ENCODE data around the gene B4GALNT1. TPM values are rescaled to one million over a fixed set of nuclear protein-coding genes. Genes with fewer than 3 reads are reported as not detected.
"Not testable (repeated sequence)": the region's sequence is repeated elsewhere in the genome, so short reads cannot be mapped to it uniquely, and the experiment has no call there.

B4GALNT1 gene
- total and polyA plus RNA-seq, 7 experiments from 2014 or later, result 1.4 TPM; not detected in 6

DNA sequence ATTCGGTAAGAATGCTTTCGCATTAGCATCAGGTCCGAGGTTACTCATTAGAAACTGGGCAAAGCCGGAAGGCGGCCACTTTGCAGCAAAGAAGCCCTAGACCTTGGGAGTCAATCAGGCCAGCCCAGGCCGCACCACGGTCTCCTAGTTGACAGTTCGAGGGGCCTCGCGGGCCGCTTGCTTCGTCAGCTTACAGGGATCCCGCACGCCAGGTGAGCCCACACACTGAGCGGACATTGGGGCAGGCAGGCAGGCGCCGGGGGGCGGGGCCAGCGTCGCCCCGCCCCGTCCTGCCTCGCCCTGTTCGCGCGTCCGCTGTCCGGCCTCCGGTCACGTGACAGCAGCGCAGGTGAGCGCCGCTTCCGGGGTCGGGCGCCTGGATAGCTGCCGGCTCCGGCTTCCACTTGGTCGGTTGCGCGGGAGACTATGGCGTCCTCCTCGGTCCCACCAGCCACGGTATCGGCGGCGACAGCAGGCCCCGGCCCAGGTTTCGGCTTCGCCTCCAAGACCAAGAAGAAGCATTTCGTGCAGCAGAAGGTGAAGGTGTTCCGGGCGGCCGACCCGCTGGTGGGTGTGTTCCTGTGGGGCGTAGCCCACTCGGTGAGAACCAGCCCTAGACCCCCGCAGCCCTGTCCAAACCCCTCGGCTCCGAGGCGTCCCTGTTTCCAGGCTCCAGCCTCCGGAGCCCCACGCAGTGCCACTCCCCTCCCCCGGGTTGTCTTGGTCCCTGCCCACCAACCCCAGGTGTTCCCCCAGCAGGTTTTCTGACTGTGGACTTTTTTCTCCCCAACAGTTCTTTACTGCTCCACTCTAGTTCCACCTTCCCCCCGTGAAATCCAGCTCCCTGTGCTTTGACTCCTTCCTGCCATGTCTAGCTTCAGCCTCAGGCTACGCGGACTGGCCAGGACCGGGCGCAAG lies 41.9 kb downstream of the B4GALNT1 start, which contains the start of gene PIP4K2C:
Gene PIP4K2C (plus strand): TSS at position 329 of the 918 bp plus-strand sequence. CDS start 98 bp downstream, at position 427.
- Histone ChIP-seq H3K9me3 (ENCODE audit: control insufficient read depth in 2 of 3, low read length in 3 of 3) (no peaks in the 10 kb centered on the region), H3K4me3 (ENCODE audit: low read length) (peak within 1 kb of the TSS; percentile 83), H3K27me3 (ENCODE audit: control insufficient read depth in 2 of 2, insufficient read depth in 2 of 2, low read length in 2 of 2) (no peaks in the 10 kb centered on the region), H3K27ac (ENCODE audit: low read depth, low read length) (peak within 1 kb of the TSS; percentile 76), H3K36me3 (ENCODE audit: control insufficient read depth in 2 of 3, insufficient read depth in 3 of 3, low read length in 3 of 3) (peaks cover 0 to 20% (median 2%) of the 10 kb centered on the region in 3 experiments), H3K4me1 (ENCODE audit: control insufficient read depth in 2 of 2, insufficient read depth in 2 of 2, low read length in 2 of 2) (peaks cover 14 to 21% of the 10 kb centered on the region in 2 donors)
- Mint-ChIP-seq H3K9me3 (no peaks in the 10 kb centered on the region), H3K27ac (peak within 1 kb of the TSS; percentile 79 to 94 (median 91)), H3K4me3 (peak within 1 kb of the TSS; percentile 84 to 92 (median 89)), H3K36me3 (peaks cover 0 to 10% (median 0%) of the 10 kb centered on the region in 5 donors), H3K4me1 (peaks cover 24 to 35% (median 26%) of the 10 kb centered on the region in 7 donors), H3K27me3 (peaks cover 0 to under 1% (median 0%) of the 10 kb centered on the region in 5 donors)
- POLR2A ChIA-PET, result interaction anchor here (0.7 to 1.9 kb wide), 15 partner anchors 10 to 1020 kb away, joined by 3 to 8 read pairs (median 4); partner anchors contain the start of genes DDIT3 and DTX3
- DNase-seq, result peak; percentile 49 to 79 (median 65)
- ATAC-seq, result peak; percentile 95
- intact Hi-C loops (cut with micrococcal nuclease), result loop anchor here (1.0 to 2.0 kb wide), 8 partner anchors 8 to 150 kb away; partner anchors contain the start of genes DCTN2 (in 2 of the 2), DTX3 (in 2 of the 2) and DDIT3 (in 1 of the 2)
- CTCF ChIA-PET, result interaction anchor here (0.6 to 1.1 kb wide), 4 partner anchors 8 to 150 kb away, joined by 3 to 4 read pairs (median 3); partner anchors contain the start of gene DDIT3

DNA sequence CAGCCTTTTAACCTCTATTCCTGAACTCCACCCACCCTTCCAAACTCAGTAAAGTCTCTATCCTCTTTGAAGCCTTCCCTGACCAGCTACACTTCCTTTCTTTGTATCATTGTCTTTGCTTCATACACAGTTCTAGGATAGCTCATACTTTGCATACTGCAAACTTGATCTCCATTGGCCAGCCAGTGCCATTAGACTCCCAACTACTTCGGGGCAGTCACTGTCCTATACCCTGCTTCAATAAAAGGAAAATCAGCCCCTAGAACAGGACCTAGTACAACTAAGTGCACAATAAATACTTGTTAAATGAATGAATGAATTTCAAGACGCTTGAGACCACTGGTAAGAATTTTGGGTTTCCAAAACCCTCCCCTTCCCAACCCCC lies 42.5 kb downstream of the B4GALNT1 start:
- Histone ChIP-seq H3K9me3 (ENCODE audit: control insufficient read depth in 2 of 3, low read length in 3 of 3) (no peaks in the 10 kb centered on the region), H3K27me3 (ENCODE audit: control insufficient read depth in 2 of 2, insufficient read depth in 2 of 2, low read length in 2 of 2) (no peaks in the 10 kb centered on the region), H3K4me1 (ENCODE audit: control insufficient read depth in 2 of 2, insufficient read depth in 2 of 2, low read length in 2 of 2) (peaks cover 14 to 21% of the 10 kb centered on the region in 2 donors), H3K36me3 (ENCODE audit: control insufficient read depth in 2 of 3, insufficient read depth in 3 of 3, low read length in 3 of 3) (peaks cover 0 to 14% (median 0%) of the 10 kb centered on the region in 3 experiments), H3K4me3 (ENCODE audit: low read length) (peak overlapping the region; percentile 83), H3K27ac (ENCODE audit: low read depth, low read length) (peak overlapping the region; percentile 76)
- Mint-ChIP-seq H3K36me3 (peaks cover 0 to 5% (median 0%) of the 10 kb centered on the region in 5 donors), H3K27me3 (peaks cover 0 to 4% (median 0%) of the 10 kb centered on the region in 5 donors), H3K4me1 (peaks cover 24 to 35% (median 26%) of the 10 kb centered on the region in 7 donors), H3K4me3 (peak overlapping the region; percentile 84 to 92 (median 89)), H3K27ac (peak overlapping the region; percentile 79 to 92 (median 90)), H3K9me3 (no peaks in the 10 kb centered on the region)
- CTCF ChIA-PET, result interaction anchor here (1.1 kb wide), 1 partner anchor 9 kb away, joined by 3 read pairs; no protein-coding TSS in a partner anchor
- POLR2A ChIA-PET, result interaction anchor here (0.6 to 1.9 kb wide), 10 partner anchors 11 to 160 kb away, joined by 3 to 8 read pairs (median 4); partner anchors contain the start of genes DDIT3 and DTX3
- DNase-seq (no peak), ATAC-seq (no peak)
- intact Hi-C loops (cut with micrococcal nuclease), result loop anchor here in 1 of 2 donors (2.0 kb wide), 4 partner anchors 14 to 150 kb away; partner anchors contain the start of genes DCTN2 and DTX3

DNA sequence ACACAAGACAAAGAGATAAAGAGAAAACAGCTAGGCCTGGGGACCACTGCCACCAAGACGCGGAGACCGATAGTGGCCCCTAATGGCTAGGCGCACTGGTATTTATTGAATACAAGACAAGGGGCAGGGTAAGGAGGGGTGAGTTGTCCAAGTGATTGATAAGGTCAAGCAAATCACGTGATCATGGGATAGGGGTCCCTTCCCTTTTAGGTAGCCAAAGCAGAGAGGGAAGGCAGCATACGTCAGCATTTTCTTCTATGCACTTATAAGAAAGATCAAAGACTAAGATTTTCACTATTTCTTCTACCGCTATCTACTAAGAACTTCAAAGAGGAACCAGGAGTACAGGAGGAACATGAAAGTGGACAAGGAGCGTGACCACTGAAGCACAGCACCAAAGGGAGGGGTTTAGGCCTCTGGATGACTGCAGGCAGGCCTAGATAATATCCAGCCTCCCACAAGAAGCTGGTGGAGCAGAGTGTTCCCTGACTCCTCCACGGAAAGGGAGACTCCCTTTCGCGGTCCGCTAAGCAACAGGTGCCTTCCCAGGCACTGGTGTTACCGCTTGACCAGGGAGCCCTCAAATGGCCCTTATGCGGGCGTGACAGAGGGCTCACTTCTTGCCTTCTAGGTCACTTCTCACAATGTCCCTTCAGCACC lies 43.9 kb downstream of the B4GALNT1 start:
- ATAC-seq, result not testable (repeated sequence)
- POLR2A ChIA-PET, result interaction anchor here (1.6 kb wide), 1 partner anchor 9 kb away, joined by 4 read pairs; no protein-coding TSS in a partner anchor

DNA sequence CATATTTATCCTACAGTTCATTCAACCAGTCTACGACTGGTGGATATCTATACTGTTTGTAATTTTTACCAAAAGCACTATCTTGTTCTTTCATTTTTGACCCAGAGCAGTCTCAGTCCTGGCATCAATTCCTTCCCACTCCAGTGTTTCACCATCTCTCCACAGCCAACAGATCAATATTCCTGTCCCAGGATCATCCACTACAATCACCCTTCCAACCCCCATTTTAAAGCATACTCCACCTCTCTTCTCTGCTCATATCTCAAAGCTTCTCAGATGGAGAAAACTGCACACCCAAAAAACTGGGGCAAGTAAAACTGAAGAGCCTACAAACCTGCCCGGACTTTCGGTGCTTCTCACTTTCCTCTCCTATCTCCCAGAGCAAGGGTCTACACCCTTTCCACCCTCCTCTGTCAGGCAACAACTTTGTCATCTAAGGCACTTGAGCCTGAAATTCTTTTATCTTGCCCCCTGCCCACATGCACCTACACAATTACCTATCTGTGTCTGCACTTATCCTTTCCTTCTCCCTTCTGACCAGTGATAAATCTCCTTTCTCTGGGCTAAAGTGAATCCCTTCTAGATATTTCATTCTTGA lies 46.1 kb downstream of the B4GALNT1 start:
- H3K27me3 Mint-ChIP-seq, result peaks cover 0 to 18% (median 14%) of the 10 kb centered on the region in 5 donors
- no peak overlapping the region for H3K27ac ChIP-seq (ENCODE audit: low read depth, low read length)
- no peaks in the 10 kb centered on the region for H3K36me3 Mint-ChIP-seq
- ChIA-PET POLR2A (no interaction called here), CTCF (interaction anchor here (0.7 to 7.6 kb wide), 3 partner anchors 15 to 195 kb away, joined by 3 to 72 read pairs (median 3); partner anchors contain the start of gene TSFM)
- no peak overlapping the region for H3K4me3 Mint-ChIP-seq
- H3K9me3 Mint-ChIP-seq, result no peaks in the 10 kb centered on the region
- H3K4me3 ChIP-seq (ENCODE audit: low read length), result no peak overlapping the region
- no peaks in the 10 kb centered on the region for H3K9me3 ChIP-seq (ENCODE audit: control insufficient read depth in 2 of 3, low read length in 3 of 3)
- H3K36me3 ChIP-seq (ENCODE audit: control insufficient read depth in 2 of 3, insufficient read depth in 3 of 3, low read length in 3 of 3), result no peaks in the 10 kb centered on the region
- DNase-seq (no peak), ATAC-seq (no peak)
- peaks cover 15 to 28% (median 20%) of the 10 kb centered on the region in 7 donors for H3K4me1 Mint-ChIP-seq
- no peaks in the 10 kb centered on the region for H3K27me3 ChIP-seq (ENCODE audit: control insufficient read depth in 2 of 2, insufficient read depth in 2 of 2, low read length in 2 of 2)
- intact Hi-C loops (cut with micrococcal nuclease), result no loop called here
- no peak overlapping the region for H3K27ac Mint-ChIP-seq
- H3K4me1 ChIP-seq (ENCODE audit: control insufficient read depth in 2 of 2, insufficient read depth in 2 of 2, low read length in 2 of 2), result peaks cover 10 to 12% of the 10 kb centered on the region in 2 donors

More for the DNA sequence above, 43.9 kb downstream of the B4GALNT1 start:
- H3K36me3 ChIP-seq (ENCODE audit: control insufficient read depth in 2 of 3, insufficient read depth in 3 of 3, low read length in 3 of 3); H3K27ac ChIP-seq (ENCODE audit: low read depth, low read length); H3K9me3 ChIP-seq (ENCODE audit: control insufficient read depth in 2 of 3, low read length in 3 of 3); DNase-seq; H3K36me3 Mint-ChIP-seq; H3K9me3 Mint-ChIP-seq; H3K27ac Mint-ChIP-seq; H3K4me3 ChIP-seq (ENCODE audit: low read length); intact Hi-C loops (cut with micrococcal nuclease); H3K27me3 ChIP-seq (ENCODE audit: control insufficient read depth in 2 of 2, insufficient read depth in 2 of 2, low read length in 2 of 2): not testable (repeated sequence)
- CTCF ChIA-PET, result interaction anchor here (0.8 to 1.1 kb wide), 2 partner anchors 13 to 32 kb away, joined by 4 read pairs; no protein-coding TSS in a partner anchor
- Mint-ChIP-seq H3K4me3 (peak overlapping the region in 2 of 10 donors; percentile 20 to 55), H3K27me3 (peaks cover 0 to 12% (median 6%) of the 10 kb centered on the region in 5 donors), H3K4me1 (peaks cover 23 to 33% (median 31%) of the 10 kb centered on the region in 7 donors)
- H3K4me1 ChIP-seq (ENCODE audit: control insufficient read depth in 2 of 2, insufficient read depth in 2 of 2, low read length in 2 of 2), result peaks cover 14 to 21% of the 10 kb centered on the region in 2 donors

DNA sequence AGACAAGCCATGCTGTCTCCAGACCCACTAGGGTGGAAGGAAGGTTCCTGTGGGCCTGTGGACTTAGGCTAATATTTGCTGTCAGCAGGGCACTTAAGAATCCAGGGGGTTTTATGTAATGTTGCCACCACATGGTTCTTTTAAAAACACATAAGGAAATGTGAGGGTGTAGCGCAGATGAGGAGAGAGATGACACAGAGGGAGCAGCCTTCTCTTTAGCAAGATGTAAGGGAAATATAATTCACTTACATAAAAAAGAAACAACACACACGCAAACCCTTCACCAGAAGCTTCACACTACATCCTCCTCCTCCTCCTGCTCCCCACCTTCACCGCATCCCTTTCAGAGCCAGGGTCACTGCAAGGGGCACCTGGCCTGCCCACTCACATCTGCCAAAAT lies 46.9 kb downstream of the B4GALNT1 start:
- Histone ChIP-seq H3K4me1 (ENCODE audit: control insufficient read depth in 2 of 2, insufficient read depth in 2 of 2, low read length in 2 of 2) (peaks cover 6% of the 10 kb centered on the region in 2 donors), H3K36me3 (ENCODE audit: control insufficient read depth in 2 of 3, insufficient read depth in 3 of 3, low read length in 3 of 3) (no peaks in the 10 kb centered on the region), H3K9me3 (ENCODE audit: control insufficient read depth in 2 of 3, low read length in 3 of 3) (no peaks in the 10 kb centered on the region), H3K4me3 (ENCODE audit: low read length) (no peak overlapping the region), H3K27me3 (ENCODE audit: control insufficient read depth in 2 of 2, insufficient read depth in 2 of 2, low read length in 2 of 2) (no peaks in the 10 kb centered on the region), H3K27ac (ENCODE audit: low read depth, low read length) (no peak overlapping the region)
- no peak overlapping the region for H3K4me3 Mint-ChIP-seq
- H3K9me3 Mint-ChIP-seq, result no peaks in the 10 kb centered on the region
- ATAC-seq (no peak), DNase-seq (no peak)
- H3K36me3 Mint-ChIP-seq, result no peaks in the 10 kb centered on the region
- H3K27ac Mint-ChIP-seq, result no peak overlapping the region
- ChIA-PET POLR2A (no interaction called here), CTCF (interaction anchor here (1.0 to 7.6 kb wide), 5 partner anchors 11 to 196 kb away, joined by 3 to 72 read pairs (median 5); partner anchors contain the start of genes GLI1 and TSFM)
- H3K27me3 Mint-ChIP-seq, result peaks cover 0 to 18% (median 14%) of the 10 kb centered on the region in 5 donors
- intact Hi-C loops (cut with micrococcal nuclease), result no loop called here
- H3K4me1 Mint-ChIP-seq, result peaks cover 12 to 23% (median 14%) of the 10 kb centered on the region in 7 donors

All from naive thymus-derived CD4-positive, alpha-beta T cell (primary cell).